Nephron (organoid): Measurements from ENCODE around the gene TECPR1.

Source experiments
- H3K27ac Mint-ChIP-seq, 3 experiments: 2 replicates each; pipeline ENCODE4 v1.8.0; 2020; ENCODE audit warnings: mixed read lengths in 3 of 3, mild to moderate bottlenecking in 2 of 3, moderate library complexity in 1 of 3
- H3K27me3 Mint-ChIP-seq: 2 replicates; pipeline ENCODE4 v1.8.0; 2021; ENCODE audit warnings: low read depth, mild to moderate bottlenecking, moderate library complexity, mixed read lengths
- H3K36me3 Mint-ChIP-seq: 2 replicates; pipeline ENCODE4 v1.8.0; 2020; ENCODE audit warnings: low read depth, mixed read lengths
- H3K4me1 Mint-ChIP-seq: 2 replicates; pipeline ENCODE4 v1.8.0; 2020; ENCODE audit warnings: mixed read lengths
- H3K4me3 Mint-ChIP-seq, 3 experiments: 2 replicates each; pipeline ENCODE4 v1.8.0; 2020; ENCODE audit warnings: mild to moderate bottlenecking in 3 of 3, mixed read lengths in 3 of 3, moderate library complexity in 2 of 3
- H3K9me3 Mint-ChIP-seq: 2 replicates; pipeline ENCODE4 v1.8.0; 2020; ENCODE audit warnings: mixed read lengths
- TF ChIP-seq, protein P1 (sequence below), 3 experiments: fragments of 200-600 bp; sonication (generic); IDR thresholded peaks; one replicate each; pipeline ENCODE4 v1.5.0; 2021; ENCODE audit warnings: antibody characterized with exemption in 3 of 3; ENCODE audit not compliant: unreplicated experiment in 3 of 3

The TECPR1 gene

DNA sequence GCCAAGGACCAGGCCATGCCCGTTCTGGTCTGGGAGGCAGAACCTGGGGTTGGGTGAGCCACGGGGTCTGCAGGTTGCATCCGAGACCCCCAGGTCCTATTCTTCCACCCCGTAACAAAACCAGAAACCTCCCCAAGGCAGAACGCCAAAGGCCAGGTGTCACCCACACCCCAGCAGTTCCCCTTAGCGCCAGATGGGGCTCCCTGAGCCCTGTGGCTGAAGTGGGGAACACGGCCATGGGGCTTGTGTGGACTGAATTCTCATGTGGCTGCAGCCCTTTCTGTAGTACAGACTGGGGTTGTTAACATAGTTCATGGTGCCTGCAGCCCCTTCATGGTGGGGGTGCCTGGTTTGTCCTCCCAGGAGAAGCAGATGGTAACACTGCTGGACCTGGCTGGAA lies 39.7 kb upstream of the TECPR1 start:
- H3K36me3 Mint-ChIP-seq, result peaks cover 20% of the 10 kb centered on the region
- H3K4me3 Mint-ChIP-seq, result no peak overlapping the region
- no peaks in the 10 kb centered on the region for H3K27me3 Mint-ChIP-seq
- H3K4me1 Mint-ChIP-seq, result peaks cover 13% of the 10 kb centered on the region
- TF ChIP-seq, protein P1, sequence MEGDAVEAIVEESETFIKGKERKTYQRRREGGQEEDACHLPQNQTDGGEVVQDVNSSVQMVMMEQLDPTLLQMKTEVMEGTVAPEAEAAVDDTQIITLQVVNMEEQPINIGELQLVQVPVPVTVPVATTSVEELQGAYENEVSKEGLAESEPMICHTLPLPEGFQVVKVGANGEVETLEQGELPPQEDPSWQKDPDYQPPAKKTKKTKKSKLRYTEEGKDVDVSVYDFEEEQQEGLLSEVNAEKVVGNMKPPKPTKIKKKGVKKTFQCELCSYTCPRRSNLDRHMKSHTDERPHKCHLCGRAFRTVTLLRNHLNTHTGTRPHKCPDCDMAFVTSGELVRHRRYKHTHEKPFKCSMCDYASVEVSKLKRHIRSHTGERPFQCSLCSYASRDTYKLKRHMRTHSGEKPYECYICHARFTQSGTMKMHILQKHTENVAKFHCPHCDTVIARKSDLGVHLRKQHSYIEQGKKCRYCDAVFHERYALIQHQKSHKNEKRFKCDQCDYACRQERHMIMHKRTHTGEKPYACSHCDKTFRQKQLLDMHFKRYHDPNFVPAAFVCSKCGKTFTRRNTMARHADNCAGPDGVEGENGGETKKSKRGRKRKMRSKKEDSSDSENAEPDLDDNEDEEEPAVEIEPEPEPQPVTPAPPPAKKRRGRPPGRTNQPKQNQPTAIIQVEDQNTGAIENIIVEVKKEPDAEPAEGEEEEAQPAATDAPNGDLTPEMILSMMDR (IDR thresholded peaks at IDR 0.05; ENCODE audit: unreplicated experiment in 3 of 3), result no peak
- no peaks in the 10 kb centered on the region for H3K9me3 Mint-ChIP-seq
- no peak overlapping the region for H3K27ac Mint-ChIP-seq

DNA sequence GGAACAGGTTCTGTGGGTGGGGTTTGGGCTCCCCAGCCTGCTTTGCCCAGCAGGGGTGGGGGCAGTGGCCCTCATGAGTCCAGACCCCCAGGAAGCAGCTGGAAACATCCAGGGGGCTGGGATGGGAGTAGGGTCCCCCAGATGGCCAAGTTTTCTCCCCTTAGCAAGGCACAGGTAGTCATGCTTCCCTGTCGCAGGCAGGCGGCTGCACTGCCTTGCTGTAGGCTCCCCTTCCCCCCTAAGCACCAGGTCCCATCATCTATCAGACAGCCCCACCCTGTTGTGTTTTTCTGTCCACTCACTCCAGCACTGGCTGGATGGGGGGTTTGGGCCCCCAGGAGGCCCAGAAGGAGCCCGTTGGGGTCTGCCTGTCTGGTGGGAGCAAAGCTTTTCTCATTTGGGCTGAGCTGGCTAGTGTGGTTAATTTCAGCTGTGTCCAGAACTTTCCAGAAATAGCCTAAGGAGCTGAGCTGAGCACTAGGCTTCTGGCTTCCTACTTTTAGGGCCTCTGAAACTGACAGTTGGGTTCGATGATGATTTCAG lies 37.4 kb upstream of the TECPR1 start:
- no peaks in the 10 kb centered on the region for H3K9me3 Mint-ChIP-seq
- H3K27me3 Mint-ChIP-seq, result no peaks in the 10 kb centered on the region
- TF ChIP-seq, protein P1 (IDR thresholded peaks at IDR 0.05; ENCODE audit: unreplicated experiment in 3 of 3), result no peak
- H3K27ac Mint-ChIP-seq, result no peak overlapping the region
- peaks cover 18% of the 10 kb centered on the region for H3K36me3 Mint-ChIP-seq
- peaks cover 8% of the 10 kb centered on the region for H3K4me1 Mint-ChIP-seq
- H3K4me3 Mint-ChIP-seq, result no peak overlapping the region

DNA sequence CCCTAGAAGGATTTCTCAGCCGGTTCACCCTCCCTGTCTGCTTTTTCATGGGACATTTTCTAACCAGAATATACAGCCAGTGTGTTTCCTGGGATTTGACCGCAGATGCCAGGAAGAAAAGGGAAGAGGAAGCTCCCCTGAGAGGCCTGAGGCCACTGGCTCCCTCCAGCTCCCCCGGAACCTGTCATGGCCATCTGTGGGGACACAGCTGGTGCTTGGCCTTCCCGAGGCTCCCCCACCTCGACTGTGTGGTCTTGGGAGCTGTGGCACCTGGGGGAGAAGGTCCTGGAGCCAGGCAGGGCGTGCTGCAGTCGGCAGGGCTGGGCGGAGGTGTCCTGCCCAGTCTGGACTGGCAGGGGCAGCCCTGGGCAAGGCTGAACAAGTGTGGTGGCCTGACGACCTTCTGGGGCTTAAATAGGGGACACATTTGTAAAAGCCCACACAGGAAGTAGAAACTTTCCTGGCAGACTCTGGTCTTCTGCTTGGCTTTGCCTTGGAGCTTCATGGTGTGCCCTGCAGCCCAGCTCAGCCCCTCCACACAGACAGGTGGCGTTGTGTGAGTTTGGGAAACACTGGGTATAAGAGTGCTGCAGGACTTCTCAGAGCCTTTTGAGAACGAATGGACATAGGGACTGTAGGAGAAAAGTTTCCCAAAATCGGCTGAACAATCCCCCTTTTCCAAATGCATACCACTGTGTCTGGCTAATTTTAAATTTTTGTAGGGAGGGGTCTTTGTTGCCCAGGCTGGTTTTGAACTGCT lies 36.2 kb upstream of the TECPR1 start:
- Mint-ChIP-seq H3K27ac (no peak overlapping the region), H3K9me3 (no peaks in the 10 kb centered on the region), H3K27me3 (no peaks in the 10 kb centered on the region), H3K4me3 (peak overlapping the region in 1 of 3 experiments; percentile 20), H3K36me3 (peaks cover 18% of the 10 kb centered on the region), H3K4me1 (peaks cover 14% of the 10 kb centered on the region)
- TF ChIP-seq, protein P1 (IDR thresholded peaks at IDR 0.05; ENCODE audit: unreplicated experiment in 3 of 3), result no peak

- Mint-ChIP-seq H3K4me1 (peaks cover 21% of the 10 kb centered on the region), H3K36me3 (peaks cover 23% of the 10 kb centered on the region)
These were observed 35.5 kb upstream of the TECPR1 start for GRCh38 chr7:98287486-98287959.

GRCh38 chr7:98286701-98287485 lies 34.9 kb upstream of the TECPR1 start:
- peak overlapping the region in 1 of 3 experiments; percentile 17 for H3K27ac Mint-ChIP-seq
- H3K9me3 Mint-ChIP-seq, result no peaks in the 10 kb centered on the region
- TF ChIP-seq, protein P1 (IDR thresholded peaks at IDR 0.05; ENCODE audit: unreplicated experiment in 3 of 3), result no peak

More at GRCh38 chr7:98287486-98287959, 35.5 kb upstream of the TECPR1 start:
- Mint-ChIP-seq H3K9me3 (no peaks in the 10 kb centered on the region), H3K27ac (no peak overlapping the region), H3K27me3 (no peaks in the 10 kb centered on the region), H3K4me3 (no peak overlapping the region)
- TF ChIP-seq, protein P1 (IDR thresholded peaks at IDR 0.05; ENCODE audit: unreplicated experiment in 3 of 3), result no peak

More at GRCh38 chr7:98286701-98287485, 34.9 kb upstream of the TECPR1 start:
- H3K4me1 Mint-ChIP-seq, result peaks cover 23% of the 10 kb centered on the region
- H3K36me3 Mint-ChIP-seq, result peaks cover 18% of the 10 kb centered on the region
- no peaks in the 10 kb centered on the region for H3K27me3 Mint-ChIP-seq
- no peak overlapping the region for H3K4me3 Mint-ChIP-seq
